Cerebellar nuclear complex (tissue), 1 donor: ENCODE results near the gene CTNNA3.
"Not testable (repeated sequence)": the region's sequence is repeated elsewhere in the genome, so short reads cannot be mapped to it uniquely, and the experiment has no call there.

ENCODE experiments used
- DNase-seq, 2 experiments: peaks; one replicate each; lab custom pipeline; 2025; lab: John Stamatoyannopoulos, UW

CTNNA3 gene

GRCh38 chr10:67602268-67602950 lies 93.6 kb downstream of the CTNNA3 start:
- DNase-seq: no peak

GRCh38 chr10:67599597-67599996 lies 96.4 kb downstream of the CTNNA3 start:
- DNase-seq: no peak

GRCh38 chr10:67596641-67597040 lies 99.4 kb downstream of the CTNNA3 start:
- no peak for DNase-seq

GRCh38 chr10:67587771-67588170 lies 108.2 kb downstream of the CTNNA3 start:
- DNase-seq: no peak

- no peak for DNase-seq
Measured at GRCh38 chr10:67575532-67575931, 120.5 kb downstream of the CTNNA3 start.

GRCh38 chr10:67573484-67573883 lies 122.5 kb downstream of the CTNNA3 start:
- DNase-seq: no peak

GRCh38 chr10:67571503-67571902 lies 124.5 kb downstream of the CTNNA3 start:
- no peak for DNase-seq

- DNase-seq: not testable (repeated sequence)
Measured at GRCh38 chr10:67558311-67558710, 137.7 kb downstream of the CTNNA3 start.

- DNase-seq: no peak
Measured at GRCh38 chr10:67553254-67553653, 142.7 kb downstream of the CTNNA3 start.

- no peak for DNase-seq
Measured at GRCh38 chr10:67550838-67551402, 145.1 kb downstream of the CTNNA3 start.

GRCh38 chr10:67550046-67550445 lies 145.9 kb downstream of the CTNNA3 start:
- DNase-seq: no peak

- no peak for DNase-seq
Measured at GRCh38 chr10:67549390-67549789, 146.6 kb downstream of the CTNNA3 start.

- no peak for DNase-seq
Measured at GRCh38 chr10:67541411-67541810, 154.6 kb downstream of the CTNNA3 start.

- DNase-seq: no peak
Measured at GRCh38 chr10:67539312-67539711, 156.7 kb downstream of the CTNNA3 start.

GRCh38 chr10:67537906-67538305 lies 158.1 kb downstream of the CTNNA3 start:
- no peak for DNase-seq

- DNase-seq: no peak
Measured at GRCh38 chr10:67533376-67533775, 162.6 kb downstream of the CTNNA3 start.

- not testable (repeated sequence) for DNase-seq
Measured at GRCh38 chr10:67530990-67531389, 165.0 kb downstream of the CTNNA3 start.

GRCh38 chr10:67527351-67527750 lies 168.6 kb downstream of the CTNNA3 start:
- no peak for DNase-seq

- DNase-seq: no peak
Measured at GRCh38 chr10:67521546-67521945, 174.4 kb downstream of the CTNNA3 start.

- peak in 1 of 2 experiments; percentile 17 for DNase-seq
Measured at GRCh38 chr10:67520924-67521520, 175.0 kb downstream of the CTNNA3 start.

- DNase-seq: no peak
Measured at GRCh38 chr10:67519434-67519833, 176.6 kb downstream of the CTNNA3 start.

GRCh38 chr10:67518756-67519155 lies 177.2 kb downstream of the CTNNA3 start:
- no peak for DNase-seq

- DNase-seq: no peak
Measured at GRCh38 chr10:67518043-67518442, 178.0 kb downstream of the CTNNA3 start.

GRCh38 chr10:67506757-67507091 lies 189.3 kb downstream of the CTNNA3 start:
- no peak for DNase-seq
